Caco-2 (cell line): ENCODE data around the gene MED12L. TPM values are rescaled to one million over a fixed set of nuclear protein-coding genes. Genes with fewer than 3 reads are reported as not detected.
A peak's percentile ranks its signal among the peaks of the same experiment; 100 is the strongest.

Experiments used
- BruUV-seq: library from RNA; stranded (reverse); fragments of 400-500 nt; replicated peaks from 2 replicates; lab custom pipeline; 2021; lab: Mats Ljungman, UMichigan
- CTCF ChIA-PET: fragments of 300-600 bp; sonication (Branson Sonifier 250); formaldehyde crosslinking; loops from one replicate; lab custom pipeline; 2022; ENCODE audit warnings: antibody characterized with exemption; lab: Charles Lee
- POLR2A ChIA-PET: fragments of 300-600 bp; sonication (Branson Sonifier 250); formaldehyde crosslinking; loops from one replicate; lab custom pipeline; 2022; ENCODE audit warnings: antibody characterized with exemption; lab: Charles Lee
- DNase-seq, 2 experiments: peaks; one replicate each; pipeline versions ENCODE4 v3.0.0 to v3.0.0-alpha.2; 2020 to 2022
- H3K27me3 ChIP-seq: replicated peaks from 2 replicates; pipeline ENCODE4 v1.6.0; 2011; ENCODE audit warnings: low read length; ENCODE audit not compliant: control insufficient read depth, insufficient read depth
- H3K36me3 ChIP-seq: 2 replicates; pipeline ENCODE4 v1.5.1; 2011; ENCODE audit warnings: low read length; ENCODE audit not compliant: control insufficient read depth, insufficient read depth
- H3K4me1 ChIP-seq: fragments of 250-450 bp; sonication (Bioruptor Pico); 2 replicates; pipeline ENCODE4 v1.5.1; 2020; ENCODE audit warnings: mild to moderate bottlenecking
- H3K4me3 ChIP-seq: 2 replicates; pipeline ENCODE4 v1.5.1; 2011; ENCODE audit warnings: low read depth, mild to moderate bottlenecking, control low read depth, low read length
- H3K9me3 ChIP-seq: fragments of 250-450 bp; sonication (Bioruptor Pico); 2 replicates; pipeline ENCODE4 v1.5.1; 2020; ENCODE audit warnings: mild to moderate bottlenecking, moderate library complexity
- H3K27ac Mint-ChIP-seq: one replicate; pipeline ENCODE4 v1.8.0; 2022; ENCODE audit warnings: mixed read lengths; ENCODE audit not compliant: unreplicated experiment
- H3K27me3 Mint-ChIP-seq: one replicate; pipeline ENCODE4 v1.8.0; 2022; ENCODE audit warnings: mixed read lengths; ENCODE audit not compliant: insufficient read depth, unreplicated experiment
- H3K36me3 Mint-ChIP-seq: one replicate; pipeline ENCODE4 v1.8.0; 2022; ENCODE audit warnings: mild to moderate bottlenecking, mixed read lengths; ENCODE audit not compliant: insufficient read depth, unreplicated experiment
- H3K4me1 Mint-ChIP-seq: one replicate; pipeline ENCODE4 v1.8.0; 2022; ENCODE audit warnings: low read depth, mixed read lengths; ENCODE audit not compliant: unreplicated experiment
- H3K4me3 Mint-ChIP-seq: one replicate; pipeline ENCODE4 v1.8.0; 2022; ENCODE audit warnings: mild to moderate bottlenecking, moderate library complexity, mixed read lengths; ENCODE audit not compliant: unreplicated experiment
- H3K9me3 Mint-ChIP-seq: one replicate; pipeline ENCODE4 v1.8.0; 2022; ENCODE audit warnings: mixed read lengths; ENCODE audit not compliant: unreplicated experiment
- intact Hi-C: fragments of 100-400 bp; cut with micrococcal nuclease; formaldehyde crosslinking; loops from one replicate; pipeline ENCODE4 v1.10.0; 2022; ENCODE audit not compliant: unreplicated experiment
- total RNA-seq: library from RNA; stranded (reverse); gene quantifications from 2 replicates; pipeline ENCODE4 v1.2.3, GENCODE V29; 2022
- TF ChIP-seq, protein P1 (sequence below), 2 experiments: fragments of 200-600 bp in 1 of 2; IDR thresholded peaks; 1 replicate in 1 of 2; 2 replicates in 1 of 2; pipeline versions ENCODE4 v1.5.1 to v1.8.0; 2011 to 2022; ENCODE audit warnings: antibody characterized with exemption in 1 of 2, control low read depth in 1 of 2, inconsistent platforms in 1 of 2, low read depth in 1 of 2, low read length in 1 of 2, mild to moderate bottlenecking in 1 of 2, moderate library complexity in 1 of 2; ENCODE audit not compliant: insufficient read depth in 1 of 2, severe bottlenecking in 1 of 2, unreplicated experiment in 1 of 2

MED12L gene
- total RNA-seq, 1 experiment from 2014 or later: 21.5 TPM

DNA sequence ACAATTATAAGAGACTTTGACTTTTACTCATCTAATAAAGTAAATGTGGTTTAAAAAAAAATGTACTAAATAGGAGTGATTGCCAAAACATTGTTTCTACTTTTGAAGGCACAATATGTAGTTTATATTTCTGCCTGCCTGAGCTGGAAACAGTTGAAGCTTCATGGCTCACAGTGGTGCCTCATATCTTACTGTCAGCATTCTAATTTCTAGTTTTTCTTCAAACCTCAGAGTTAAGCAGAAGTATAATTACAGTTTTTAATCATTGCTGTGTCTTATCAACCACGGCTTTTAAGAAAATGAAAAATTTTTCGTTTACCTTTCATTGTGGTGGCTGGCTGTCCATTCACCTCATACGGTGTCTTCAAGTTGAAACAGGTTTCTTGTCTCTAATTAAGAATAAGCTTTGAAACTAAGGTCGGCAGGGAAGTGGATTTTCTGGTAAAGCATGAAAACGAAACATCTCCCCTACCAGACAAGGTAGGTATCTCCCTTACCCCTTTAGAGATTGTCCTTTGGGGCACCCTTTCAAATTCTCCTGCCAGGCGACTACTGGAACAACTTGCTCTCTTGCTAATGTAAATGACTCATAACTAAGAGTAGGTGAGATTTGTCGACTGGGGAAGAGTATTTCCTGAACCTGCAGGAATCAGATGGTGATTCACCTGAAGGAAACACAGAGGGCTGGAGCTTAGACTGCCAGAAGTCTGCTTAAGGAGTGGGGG, 231.0 kb downstream of the MED12L start, which contains the start of gene GPR87:
Gene GPR87 (minus strand): TSS at position 554 of the 725 bp plus-strand sequence. CDS start 16,720 bp downstream, outside the sequence.
- no peak within 1 kb of the TSS for H3K27ac Mint-ChIP-seq
- no peaks in the 10 kb centered on the region for H3K9me3 Mint-ChIP-seq
- TF ChIP-seq, protein P1, sequence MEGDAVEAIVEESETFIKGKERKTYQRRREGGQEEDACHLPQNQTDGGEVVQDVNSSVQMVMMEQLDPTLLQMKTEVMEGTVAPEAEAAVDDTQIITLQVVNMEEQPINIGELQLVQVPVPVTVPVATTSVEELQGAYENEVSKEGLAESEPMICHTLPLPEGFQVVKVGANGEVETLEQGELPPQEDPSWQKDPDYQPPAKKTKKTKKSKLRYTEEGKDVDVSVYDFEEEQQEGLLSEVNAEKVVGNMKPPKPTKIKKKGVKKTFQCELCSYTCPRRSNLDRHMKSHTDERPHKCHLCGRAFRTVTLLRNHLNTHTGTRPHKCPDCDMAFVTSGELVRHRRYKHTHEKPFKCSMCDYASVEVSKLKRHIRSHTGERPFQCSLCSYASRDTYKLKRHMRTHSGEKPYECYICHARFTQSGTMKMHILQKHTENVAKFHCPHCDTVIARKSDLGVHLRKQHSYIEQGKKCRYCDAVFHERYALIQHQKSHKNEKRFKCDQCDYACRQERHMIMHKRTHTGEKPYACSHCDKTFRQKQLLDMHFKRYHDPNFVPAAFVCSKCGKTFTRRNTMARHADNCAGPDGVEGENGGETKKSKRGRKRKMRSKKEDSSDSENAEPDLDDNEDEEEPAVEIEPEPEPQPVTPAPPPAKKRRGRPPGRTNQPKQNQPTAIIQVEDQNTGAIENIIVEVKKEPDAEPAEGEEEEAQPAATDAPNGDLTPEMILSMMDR (IDR thresholded peaks at IDR 0.05; ENCODE audit: insufficient read depth in 1 of 2, low read depth in 1 of 2, low read length in 1 of 2, severe bottlenecking in 1 of 2, unreplicated experiment in 1 of 2): no peak
- ChIA-PET POLR2A (no interaction called here), CTCF (no interaction called here)
- peaks cover 12% of the 10 kb centered on the region for H3K4me1 Mint-ChIP-seq
- H3K27me3 Mint-ChIP-seq: no peaks in the 10 kb centered on the region
- Histone ChIP-seq H3K36me3 (no peaks in the 10 kb centered on the region), H3K4me3 (no peak within 1 kb of the TSS), H3K9me3 (no peaks in the 10 kb centered on the region), H3K4me1 (no peaks in the 10 kb centered on the region), H3K27me3 (no peaks in the 10 kb centered on the region)
- DNase-seq: no peak
- no TSS peak for BruUV-seq
- peak within 1 kb of the TSS; percentile 26 for H3K4me3 Mint-ChIP-seq
- intact Hi-C loops: no loop called here
- no peaks in the 10 kb centered on the region for H3K36me3 Mint-ChIP-seq

DNA sequence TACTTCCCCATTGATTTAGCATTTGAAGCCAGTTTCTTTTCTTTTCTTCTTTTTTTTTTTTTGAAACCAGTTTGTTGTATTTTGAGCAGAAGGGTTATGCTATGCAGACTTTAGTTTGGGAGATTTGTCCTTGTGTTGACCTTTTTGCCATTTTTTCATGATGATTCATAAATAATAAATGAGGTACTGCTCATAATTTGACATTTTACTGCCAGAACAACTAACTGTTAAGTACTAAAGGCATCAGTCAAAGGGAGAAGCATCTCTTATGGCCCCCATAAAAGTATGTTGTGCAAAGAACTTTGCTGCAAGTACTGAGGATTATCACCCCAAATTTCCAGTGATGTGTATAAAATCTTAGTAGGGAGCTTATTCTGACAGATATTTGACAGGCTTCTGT, 232.8 kb downstream of the MED12L start:
- no peaks in the 10 kb centered on the region for H3K36me3 Mint-ChIP-seq
- DNase-seq: no peak
- Histone ChIP-seq H3K27me3 (no peaks in the 10 kb centered on the region), H3K4me1 (no peaks in the 10 kb centered on the region), H3K36me3 (no peaks in the 10 kb centered on the region), H3K9me3 (no peaks in the 10 kb centered on the region), H3K4me3 (no peak overlapping the region)
- H3K4me1 Mint-ChIP-seq: peaks cover 12% of the 10 kb centered on the region
- ChIA-PET POLR2A (no interaction called here), CTCF (no interaction called here)
- no peaks in the 10 kb centered on the region for H3K9me3 Mint-ChIP-seq
- no peak overlapping the region for H3K27ac Mint-ChIP-seq
- BruUV-seq: no TSS peak
- H3K4me3 Mint-ChIP-seq: no peak overlapping the region
- no peaks in the 10 kb centered on the region for H3K27me3 Mint-ChIP-seq
- TF ChIP-seq, protein P1 (IDR thresholded peaks at IDR 0.05; ENCODE audit: insufficient read depth in 1 of 2, low read depth in 1 of 2, low read length in 1 of 2, severe bottlenecking in 1 of 2, unreplicated experiment in 1 of 2): no peak
- intact Hi-C loops: no loop called here

DNA sequence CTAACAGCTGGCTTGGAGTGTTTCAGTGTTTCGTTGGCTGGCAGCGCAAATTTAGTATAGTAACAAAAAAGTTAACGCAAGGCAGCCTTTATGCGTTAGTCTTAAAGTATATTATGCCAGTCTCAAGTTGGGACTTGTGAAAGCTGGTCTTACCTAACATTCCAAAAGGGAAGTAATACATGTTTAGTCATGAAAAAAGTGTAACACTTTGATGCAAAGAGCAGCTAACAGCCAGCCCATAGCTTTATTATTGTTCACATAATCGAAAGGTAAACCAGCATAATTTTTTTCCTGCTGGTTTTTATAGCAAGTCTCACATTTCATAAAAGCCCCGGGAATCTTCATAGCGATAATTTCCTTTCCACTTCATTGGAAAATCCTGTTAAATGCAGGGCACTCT, 233.5 kb downstream of the MED12L start:
- POLR2A ChIA-PET: no interaction called here
- H3K27ac Mint-ChIP-seq: no peak overlapping the region
- peaks cover 12% of the 10 kb centered on the region for H3K4me1 Mint-ChIP-seq

More for the DNA sequence above, 233.5 kb downstream of the MED12L start:
- no peaks in the 10 kb centered on the region for H3K9me3 Mint-ChIP-seq
- no peaks in the 10 kb centered on the region for H3K36me3 ChIP-seq
- no peaks in the 10 kb centered on the region for H3K36me3 Mint-ChIP-seq
- H3K4me3 ChIP-seq: no peak overlapping the region
- H3K27me3 ChIP-seq: no peaks in the 10 kb centered on the region
- CTCF ChIA-PET: no interaction called here
- BruUV-seq: no TSS peak
- H3K27me3 Mint-ChIP-seq: no peaks in the 10 kb centered on the region
- no peaks in the 10 kb centered on the region for H3K4me1 ChIP-seq
- no peak for DNase-seq
- intact Hi-C loops: no loop called here
- H3K4me3 Mint-ChIP-seq: no peak overlapping the region
- TF ChIP-seq, protein P1 (IDR thresholded peaks at IDR 0.05; ENCODE audit: insufficient read depth in 1 of 2, low read depth in 1 of 2, low read length in 1 of 2, severe bottlenecking in 1 of 2, unreplicated experiment in 1 of 2): no peak
- no peaks in the 10 kb centered on the region for H3K9me3 ChIP-seq
